HG03060 (cell line): Measurements from ENCODE around the gene CAPN3.

Experiments used
- ATAC-seq: cut with Tn5 transposase; IDR thresholded peaks from one replicate; pipeline ENCODE4 v1.9.1; 2021; ENCODE audit warnings: low read depth, moderate number of reproducible peaks; ENCODE audit not compliant: unreplicated experiment

CAPN3 gene

DNA sequence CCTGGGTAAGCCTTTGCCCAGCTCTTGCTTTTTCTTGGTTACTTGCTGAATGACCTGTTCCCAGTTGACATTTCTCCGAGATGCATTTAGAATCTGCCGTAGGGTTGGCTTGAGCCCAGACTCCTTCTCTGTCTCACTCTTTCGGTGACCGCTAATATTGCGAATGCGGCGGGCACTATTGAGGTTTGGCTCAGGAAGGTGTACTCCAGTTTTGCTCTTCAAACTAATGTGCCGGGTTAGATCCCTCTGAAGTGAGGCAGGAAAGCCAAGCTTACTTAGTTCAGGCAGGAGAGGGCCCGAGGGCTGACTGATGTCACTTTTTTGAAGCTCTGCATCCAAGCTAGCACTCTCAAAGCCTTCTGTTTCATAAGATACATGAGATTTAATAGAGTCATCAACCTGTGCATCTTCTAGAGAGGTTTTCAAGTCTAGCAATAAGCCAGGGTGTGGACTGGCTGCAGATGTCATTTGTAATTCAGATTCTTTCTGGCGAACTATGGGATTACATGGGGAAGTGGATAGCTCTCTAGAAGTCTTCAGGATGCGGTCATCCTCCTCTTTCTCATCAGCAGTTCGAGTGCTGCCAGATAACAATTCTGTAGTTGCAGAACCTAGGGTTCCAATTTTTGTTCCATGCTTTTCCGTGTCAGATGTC, 90.6 kb downstream of the CAPN3 start:
- no peak for ATAC-seq

DNA sequence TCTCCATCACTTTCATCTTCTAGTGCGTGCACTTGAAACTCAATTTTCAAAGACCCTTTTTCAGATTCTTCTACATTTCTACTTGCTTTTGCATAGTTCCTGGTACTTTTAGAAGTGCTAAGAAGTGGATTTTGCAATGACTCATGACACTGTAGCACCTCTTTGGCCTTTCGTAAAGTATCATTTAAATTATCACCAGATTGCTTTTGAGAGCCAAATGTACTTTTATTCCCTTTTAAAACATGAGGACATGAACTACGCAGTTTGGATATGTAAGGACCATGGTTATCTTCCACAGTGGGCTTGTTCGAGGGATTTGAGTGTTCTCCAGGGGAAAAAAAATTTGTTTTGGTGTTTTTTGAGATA, 91.1 kb downstream of the CAPN3 start:
- no peak for ATAC-seq

DNA sequence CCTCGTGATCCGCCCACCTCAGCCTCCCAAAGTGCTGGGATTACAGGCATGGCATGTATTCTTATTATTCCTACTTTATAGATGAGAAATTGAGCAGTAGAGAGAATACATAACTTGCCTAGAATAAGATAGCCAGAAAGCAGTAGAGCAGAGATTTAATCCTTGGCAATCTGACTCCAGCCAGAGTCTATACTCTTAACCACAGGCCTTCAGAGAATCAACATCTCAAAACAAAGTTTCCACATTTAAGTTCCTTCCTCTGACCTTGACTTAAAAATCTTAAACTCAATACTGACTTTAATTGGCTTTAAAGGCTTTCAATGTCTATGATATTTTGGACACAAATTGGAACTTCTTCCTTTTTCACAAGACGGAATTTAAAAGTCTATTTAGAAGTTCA, 94.5 kb downstream of the CAPN3 start:
- no peak for ATAC-seq

DNA sequence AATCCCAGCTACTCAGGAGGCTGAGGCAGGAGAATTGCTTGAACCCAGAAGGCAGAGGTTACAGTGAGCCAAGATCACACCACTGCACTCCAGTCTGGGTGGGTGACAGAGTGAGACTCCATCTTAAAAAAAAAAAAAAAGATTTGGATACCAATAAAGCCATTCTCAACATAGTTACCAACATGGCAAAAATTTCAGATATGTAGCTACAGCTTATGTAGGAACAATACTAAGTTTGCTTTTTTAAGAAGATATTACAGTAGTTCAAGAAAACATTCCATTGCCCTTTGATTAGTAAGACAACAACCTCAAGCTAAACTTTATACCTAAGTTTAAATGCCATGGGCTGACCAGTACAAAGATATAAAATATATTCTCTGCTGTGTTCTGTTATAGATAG, 97.2 kb downstream of the CAPN3 start:
- no peak for ATAC-seq

DNA sequence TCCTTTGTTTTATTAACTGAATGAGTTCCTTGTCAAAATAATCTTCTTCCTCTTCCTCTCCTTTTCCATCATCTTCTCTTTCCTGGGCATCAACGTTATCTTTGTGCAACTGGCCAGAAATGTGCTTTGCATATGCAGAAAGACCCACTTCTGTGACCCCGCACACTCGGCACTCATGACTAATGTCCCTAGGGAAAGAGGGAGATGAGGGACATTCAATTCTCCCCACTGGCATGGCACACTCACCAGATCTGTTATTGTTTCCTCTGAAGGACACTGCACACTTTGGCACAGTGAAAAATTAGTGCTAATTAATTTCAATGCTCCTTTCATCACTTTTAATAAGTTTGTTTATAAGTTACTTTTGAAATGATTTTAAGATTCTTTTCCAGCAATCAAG, 97.7 kb downstream of the CAPN3 start:
- ATAC-seq: no peak

DNA sequence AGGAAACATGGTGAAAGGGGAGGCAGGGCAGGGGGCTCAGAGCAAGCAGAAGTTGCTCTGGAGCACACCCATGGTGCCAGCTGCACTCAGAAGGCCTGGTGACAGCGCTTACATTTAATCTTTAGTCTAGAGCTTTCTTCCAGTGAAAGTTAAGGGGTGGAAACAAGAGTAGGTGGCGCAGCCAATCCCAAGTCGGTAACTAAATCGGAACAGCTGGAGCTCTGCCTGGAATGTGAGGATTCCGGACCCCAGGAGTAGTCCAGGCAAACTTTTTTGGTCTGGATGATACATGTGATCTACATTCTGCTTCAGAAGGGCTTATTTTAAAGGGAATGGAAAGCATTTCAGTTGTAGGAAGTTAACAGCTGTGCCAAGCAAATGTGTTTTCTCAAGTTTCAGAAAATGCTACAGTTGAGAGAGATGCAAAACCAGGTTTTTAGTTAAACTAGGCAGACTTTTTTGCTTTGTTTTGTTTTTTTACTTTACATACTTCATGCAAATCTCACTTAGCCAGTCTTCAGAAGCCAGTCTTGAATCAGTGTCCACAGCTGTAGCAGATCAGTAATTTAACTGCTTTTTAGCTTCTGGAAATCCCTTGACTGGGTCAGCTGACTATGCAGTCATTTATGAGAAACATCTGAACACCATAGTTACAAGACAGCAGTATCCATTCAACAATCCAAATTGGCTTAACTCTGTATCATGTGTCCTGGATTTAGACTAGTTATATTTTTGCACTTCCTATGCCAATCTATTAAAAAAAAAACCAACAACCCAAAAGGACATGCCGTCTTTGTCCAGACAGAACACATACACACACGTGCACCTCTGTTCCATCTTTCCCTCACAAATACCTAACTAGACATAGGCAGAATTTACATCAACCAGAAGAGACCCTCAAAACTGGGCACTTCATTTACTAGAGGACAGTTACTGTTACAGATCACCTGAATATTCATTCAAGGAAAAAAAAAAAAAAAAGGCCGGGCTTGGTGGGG, 98.4 kb downstream of the CAPN3 start:
- ATAC-seq: peak; percentile 76

DNA sequence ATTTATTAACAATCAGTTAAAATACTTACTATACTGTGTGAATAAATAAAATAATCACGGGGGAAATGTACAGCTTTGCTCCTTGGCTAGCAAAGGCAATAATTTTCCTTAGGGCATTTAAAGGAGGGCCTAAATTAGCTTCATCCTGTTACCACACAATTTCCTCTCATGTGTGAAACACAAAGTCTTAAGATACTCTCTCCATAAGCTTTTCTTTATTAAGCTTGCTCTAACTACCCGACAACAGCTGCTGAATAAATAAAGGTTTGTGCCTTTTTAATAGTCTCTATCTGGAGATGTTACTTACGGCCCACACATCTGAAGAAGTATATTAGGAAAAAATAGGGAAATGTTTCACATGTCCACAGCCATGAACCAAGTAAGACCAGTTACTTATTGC, 102.0 kb downstream of the CAPN3 start:
- ATAC-seq: no peak
